ENCODE data around the gene ATF4.
A peak's percentile ranks its signal among the peaks of the same experiment; 100 is the strongest.
"Not testable (repeated sequence)": the region's sequence is repeated elsewhere in the genome, so short reads cannot be mapped to it uniquely, and the experiment has no call there.

The ATF4 gene

GRCh38 chr22:39512026-39512425 is 8.3 kb upstream of the ATF4 start:
- no peak for DNase-seq

- DNase-seq: no peak
Measured at GRCh38 chr22:39513791-39514190, 6.6 kb upstream of the ATF4 start.

GRCh38 chr22:39514373-39514973 is 5.9 kb upstream of the ATF4 start:
- peak; percentile 57 for DNase-seq

- no peak for DNase-seq
Measured at GRCh38 chr22:39515266-39516050, 4.9 kb upstream of the ATF4 start.

- DNase-seq: no peak
Measured at GRCh38 chr22:39517470-39517869, 2.9 kb upstream of the ATF4 start.

GRCh38 chr22:39518144-39518786 is 2.1 kb upstream of the ATF4 start:
- no peak for DNase-seq

GRCh38 chr22:39518996-39519680 is 1.2 kb upstream of the ATF4 start:
- DNase-seq: peak; percentile 22

- no peak for DNase-seq
Measured at GRCh38 chr22:39519681-39520225, 609 bp upstream of the ATF4 start.

GRCh38 chr22:39521106-39521885 is 934 bp downstream of the ATF4 start:
- DNase-seq: not testable (repeated sequence)

GRCh38 chr22:39522091-39522490 is 1.7 kb downstream of the ATF4 start:
- DNase-seq: not testable (repeated sequence)

- peak; percentile 43 for DNase-seq
Measured at GRCh38 chr22:39522567-39523300, 2.4 kb downstream of the ATF4 start.

GRCh38 chr22:39524089-39524752 is 3.9 kb downstream of the ATF4 start:
- no peak for DNase-seq

- no peak for DNase-seq
Measured at GRCh38 chr22:39524753-39525657, 4.6 kb downstream of the ATF4 start.

GRCh38 chr22:39525658-39525975 is 5.3 kb downstream of the ATF4 start:
- DNase-seq: no peak

GRCh38 chr22:39526736-39527171 is 6.4 kb downstream of the ATF4 start:
- peak; percentile 41 for DNase-seq

GRCh38 chr22:39527481-39527961 is 7.2 kb downstream of the ATF4 start:
- no peak for DNase-seq

- no peak for DNase-seq
Measured at GRCh38 chr22:39528080-39528661, 7.8 kb downstream of the ATF4 start.

GRCh38 chr22:39528681-39529486 is 8.5 kb downstream of the ATF4 start:
- DNase-seq: peak; percentile 94

GRCh38 chr22:39529487-39529851 is 9.1 kb downstream of the ATF4 start:
- no peak for DNase-seq

Measured in CD4-positive, alpha-beta T cell treated with Interleukin-21 for 1 hour (primary cell).